Epithelial cell of esophagus (primary cell): Measurements from ENCODE around the gene EHMT1.

Experiments used
- DNase-seq: peaks from one replicate; pipeline ENCODE4 v3.0.0; 2010; ENCODE audit warnings: low read depth
- H3K4me3 ChIP-seq: 2 replicates; pipeline ENCODE4 v1.5.1; 2011; ENCODE audit warnings: mild to moderate bottlenecking, low read length, control low read depth
- CTCF ChIP-seq: IDR thresholded peaks from 2 replicates; pipeline ENCODE4 v1.5.1; 2011; ENCODE audit warnings: low read depth, mild to moderate bottlenecking, low read length, control low read depth, inconsistent platforms; ENCODE audit not compliant: insufficient read depth; ENCODE audit errors: missing control alignments

EHMT1 gene

GRCh38 chr9:137694962-137695875 lies 76.4 kb downstream of the EHMT1 start:
- H3K4me3 ChIP-seq = no peak overlapping the region
- TF ChIP-seq CTCF = peak; percentile 39
- DNase-seq = no peak

- no peak for DNase-seq
- no peak for TF ChIP-seq CTCF
- H3K4me3 ChIP-seq = no peak overlapping the region
These were observed 77.5 kb downstream of the EHMT1 start for GRCh38 chr9:137696136-137696925.

GRCh38 chr9:137697193-137697592 lies 78.4 kb downstream of the EHMT1 start:
- no peak for DNase-seq
- TF ChIP-seq CTCF = no peak
- H3K4me3 ChIP-seq = no peak overlapping the region

GRCh38 chr9:137697832-137698231 lies 79.0 kb downstream of the EHMT1 start:
- no peak for TF ChIP-seq CTCF
- H3K4me3 ChIP-seq = no peak overlapping the region
- no peak for DNase-seq

- DNase-seq = no peak
- no peak for TF ChIP-seq CTCF
- H3K4me3 ChIP-seq = no peak overlapping the region
These were observed 82.1 kb downstream of the EHMT1 start for GRCh38 chr9:137700911-137701310.

- no peak overlapping the region for H3K4me3 ChIP-seq
- no peak for DNase-seq
- no peak for TF ChIP-seq CTCF
These were observed 84.0 kb downstream of the EHMT1 start for GRCh38 chr9:137702615-137703379.
